ENCODE measurements around the gene OR11H6.

DNA sequence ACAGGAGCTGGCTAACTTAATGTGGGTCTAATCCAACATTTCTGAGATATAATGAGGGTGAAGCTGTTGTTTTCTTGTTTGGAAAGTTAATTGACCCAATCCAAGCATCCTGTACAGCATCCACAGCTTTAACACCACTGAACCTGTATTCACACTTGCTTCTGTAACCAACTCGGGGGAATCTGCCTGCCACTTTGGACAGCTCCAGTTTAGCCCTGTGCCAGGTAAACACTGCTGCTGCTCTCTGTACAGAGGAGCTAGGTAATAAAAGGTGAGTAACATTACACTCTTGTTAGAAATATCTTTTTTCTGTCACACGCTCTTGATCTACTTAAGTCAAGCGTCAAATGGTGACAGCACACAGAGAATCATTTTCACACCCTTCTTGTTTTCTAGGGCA is 32.1 kb upstream of the OR11H6 start:
- no peak for TF ChIP-seq TAF1 (IDR thresholded peaks at IDR 0.05; ENCODE audit: borderline replicate concordance, low read depth, low read length)
- no peak for TF ChIP-seq POLR2A (IDR thresholded peaks at IDR 0.05; ENCODE audit: low read depth, low read length)
